ENCODE data around the gene JDP2.

JDP2 gene

GRCh38 chr14:75409316-75410205 is 18.3 kb upstream of the JDP2 start:
- in situ Hi-C loops (cut with HindIII; ENCODE audit: low sequenced_read_pairs), result no loop called here

DNA sequence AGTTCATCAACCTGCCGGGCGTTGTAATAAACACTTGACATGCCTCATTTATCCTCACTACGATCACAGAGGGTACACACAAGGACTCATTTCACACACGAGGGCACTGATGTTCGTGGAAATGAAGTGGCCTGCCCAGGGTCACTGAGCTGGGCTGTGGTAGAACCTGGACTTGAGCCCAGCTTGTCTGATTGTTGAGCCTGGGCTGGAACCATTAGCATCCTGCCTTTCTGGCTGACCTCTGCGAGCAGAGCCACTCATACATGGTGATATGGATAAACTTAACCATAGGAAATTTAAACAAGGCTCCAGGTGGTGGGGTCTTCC is 16.6 kb upstream of the JDP2 start:
- in situ Hi-C loops (cut with HindIII; ENCODE audit: low sequenced_read_pairs), result no loop called here

GRCh38 chr14:75413013-75413412 is 14.8 kb upstream of the JDP2 start:
- in situ Hi-C loops (cut with HindIII; ENCODE audit: low sequenced_read_pairs), result no loop called here

- in situ Hi-C loops (cut with HindIII; ENCODE audit: low sequenced_read_pairs), result no loop called here
These were observed 10.1 kb upstream of the JDP2 start for GRCh38 chr14:75417674-75418073.

GRCh38 chr14:75418850-75419768 is 8.7 kb upstream of the JDP2 start:
- in situ Hi-C loops (cut with HindIII; ENCODE audit: low sequenced_read_pairs), result no loop called here

DNA sequence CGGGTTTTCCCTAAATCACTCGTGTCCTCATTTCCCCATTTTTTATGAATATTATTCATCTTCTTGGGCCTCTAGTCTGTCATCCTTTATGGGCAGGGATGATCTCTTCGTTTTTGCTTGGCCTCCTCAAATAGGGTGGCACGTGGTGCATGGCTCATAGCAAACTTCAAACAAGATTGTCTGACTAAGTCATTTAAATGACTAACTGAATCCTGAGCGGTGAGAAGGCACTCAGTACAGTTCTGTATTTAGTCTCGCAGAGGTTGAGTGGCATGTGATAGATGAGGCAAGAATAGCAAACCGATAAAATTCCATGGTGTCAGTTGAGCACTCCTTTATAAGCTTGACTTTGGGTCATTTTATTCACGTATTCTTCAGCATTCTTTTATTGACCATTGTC is 5.7 kb upstream of the JDP2 start:
- in situ Hi-C loops (cut with HindIII; ENCODE audit: low sequenced_read_pairs), result no loop called here

GRCh38 chr14:75424496-75424895 is 3.3 kb upstream of the JDP2 start:
- in situ Hi-C loops (cut with HindIII; ENCODE audit: low sequenced_read_pairs), result no loop called here

DNA sequence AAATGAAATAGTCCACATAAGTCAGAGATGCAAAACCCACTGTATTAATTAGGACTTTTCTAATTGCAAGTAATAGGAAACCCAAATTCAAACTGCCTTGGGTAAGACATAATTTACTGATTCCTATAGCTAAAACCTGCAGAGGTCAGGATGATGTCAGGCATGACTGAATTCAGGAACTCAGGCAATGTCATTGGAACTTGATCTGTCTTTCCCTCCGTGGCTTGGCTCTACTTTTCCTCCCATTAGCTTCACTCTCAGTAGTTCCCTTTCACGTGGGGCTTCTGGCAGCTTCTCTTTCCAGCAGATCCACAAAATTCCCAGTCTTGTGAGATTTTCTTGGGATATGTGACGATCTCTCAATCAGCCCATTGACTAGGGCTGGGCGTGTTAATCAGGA is 2.4 kb upstream of the JDP2 start:
- in situ Hi-C loops (cut with HindIII; ENCODE audit: low sequenced_read_pairs), result no loop called here

- in situ Hi-C loops (cut with HindIII; ENCODE audit: low sequenced_read_pairs), result no loop called here
These were observed 1.3 kb upstream of the JDP2 start for GRCh38 chr14:75426332-75427125.

DNA sequence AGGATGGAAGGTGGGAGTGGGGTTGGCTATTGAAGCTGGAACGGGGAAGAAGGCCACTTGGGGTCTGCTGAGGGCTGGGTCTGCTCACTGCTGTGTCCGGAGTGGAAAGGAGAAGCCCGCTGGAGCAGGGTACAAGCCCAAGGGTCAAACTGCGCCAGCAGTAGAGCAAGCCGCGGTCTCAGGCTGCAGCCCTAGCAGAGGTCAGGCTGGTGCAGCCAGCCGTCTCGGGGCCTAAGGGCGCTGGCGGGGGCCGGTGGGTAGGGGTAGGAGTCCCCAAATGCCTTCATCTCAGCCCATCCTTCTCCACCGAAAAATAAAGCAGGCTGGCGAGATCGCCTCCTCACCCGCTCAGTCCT is 718 bp upstream of the JDP2 start:
- in situ Hi-C loops (cut with HindIII; ENCODE audit: low sequenced_read_pairs), result no loop called here

DNA sequence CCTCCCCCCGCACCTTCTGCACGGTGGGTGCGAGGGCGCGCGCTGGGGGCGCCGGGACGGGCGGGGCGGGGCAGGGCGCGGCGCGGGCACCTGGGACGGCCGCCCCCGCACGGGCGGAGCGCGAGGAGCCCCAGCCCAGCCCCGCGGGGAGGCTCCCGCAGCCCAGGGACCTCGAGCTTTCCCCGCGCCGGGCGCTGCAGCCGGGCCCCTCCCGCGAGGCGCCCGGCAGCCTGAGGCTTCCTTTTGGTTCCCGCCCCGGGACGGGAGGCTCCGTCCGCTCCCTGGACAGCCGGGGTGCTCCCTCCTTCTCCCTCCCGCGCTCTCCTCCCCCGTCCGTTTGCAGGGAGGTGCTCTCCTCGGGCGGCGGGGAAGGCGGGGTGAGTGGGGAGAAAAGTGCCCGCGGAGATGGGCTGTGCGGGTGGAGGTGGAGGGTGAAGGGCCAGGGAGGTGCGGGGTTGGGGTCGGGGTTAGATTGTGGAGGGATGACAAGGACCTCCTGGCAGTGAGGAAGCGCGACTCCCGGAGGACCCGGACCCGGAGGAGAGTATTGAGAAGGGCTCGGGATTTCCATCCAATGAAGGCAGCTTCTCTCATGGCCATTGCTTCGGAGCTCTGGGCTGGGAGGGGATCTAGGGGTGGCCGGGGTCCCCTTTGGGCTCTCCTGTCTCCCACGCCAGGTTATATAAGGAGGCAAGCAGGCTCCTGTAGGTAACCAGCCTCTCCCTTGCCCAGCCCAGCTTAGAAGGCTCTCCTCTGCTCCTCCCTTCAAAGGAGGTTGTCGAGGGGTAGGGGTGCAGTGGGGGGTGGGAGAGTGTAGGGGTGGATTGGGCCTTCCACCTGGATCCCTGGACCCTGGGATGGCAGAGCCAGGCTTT is 645 bp downstream of the JDP2 start:
- in situ Hi-C loops (cut with HindIII; ENCODE audit: low sequenced_read_pairs), result no loop called here

- in situ Hi-C loops (cut with HindIII; ENCODE audit: low sequenced_read_pairs), result no loop called here
These were observed 1.7 kb downstream of the JDP2 start for GRCh38 chr14:75429562-75429961.

GRCh38 chr14:75430116-75430515 is 2.3 kb downstream of the JDP2 start:
- in situ Hi-C loops (cut with HindIII; ENCODE audit: low sequenced_read_pairs), result loop anchor here (5.0 kb wide), 1 partner anchor 33 kb away; no protein-coding TSS in a partner anchor

DNA sequence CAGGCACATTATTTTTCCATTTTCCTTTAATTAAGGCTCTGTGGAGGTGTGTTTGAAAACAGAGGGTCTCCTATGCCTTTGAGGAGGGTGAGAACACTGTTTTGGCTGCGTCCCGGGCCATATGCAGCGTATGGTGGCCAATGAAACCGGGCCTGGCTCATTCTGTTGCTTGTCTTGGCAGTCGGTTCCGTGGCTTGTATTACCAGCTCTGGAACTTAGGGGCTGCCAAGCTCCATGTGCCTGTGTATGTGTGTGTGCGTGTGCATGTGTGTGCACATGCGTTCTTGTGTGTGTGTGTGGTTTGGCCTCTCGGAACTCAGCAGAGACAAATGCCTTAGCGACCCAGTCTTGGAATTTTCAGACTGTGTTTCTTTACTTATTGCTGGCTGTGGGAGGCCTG is 2.7 kb downstream of the JDP2 start:
- in situ Hi-C loops (cut with HindIII; ENCODE audit: low sequenced_read_pairs), result loop anchor here (5.0 kb wide), 1 partner anchor 33 kb away; no protein-coding TSS in a partner anchor

- in situ Hi-C loops (cut with HindIII; ENCODE audit: low sequenced_read_pairs), result loop anchor here (5.0 kb wide), 1 partner anchor 34 kb away; no protein-coding TSS in a partner anchor
These were observed 3.2 kb downstream of the JDP2 start for GRCh38 chr14:75430976-75431375.

GRCh38 chr14:75431827-75432226 is 4.0 kb downstream of the JDP2 start:
- in situ Hi-C loops (cut with HindIII; ENCODE audit: low sequenced_read_pairs), result loop anchor here (5.0 kb wide), 1 partner anchor 35 kb away; no protein-coding TSS in a partner anchor

DNA sequence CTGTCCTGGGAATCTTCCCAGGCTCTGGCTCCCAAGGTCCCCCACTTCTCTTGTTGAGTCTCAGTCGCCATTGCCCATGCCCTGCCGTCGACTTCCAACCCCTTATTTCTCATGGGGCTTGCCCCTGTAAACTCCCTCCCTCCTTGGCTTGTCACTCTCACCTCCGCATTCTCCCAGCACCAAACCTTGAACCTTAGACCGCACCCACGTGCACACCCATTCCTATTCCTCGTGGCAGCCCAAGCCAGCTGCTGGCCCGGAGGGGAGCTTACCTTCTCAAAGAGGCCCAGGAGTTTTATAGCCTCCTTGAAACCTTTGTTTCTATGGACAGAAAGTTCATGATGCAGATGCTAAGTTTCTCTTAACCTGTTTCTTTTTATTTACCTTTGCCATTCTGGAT is 4.6 kb downstream of the JDP2 start:
- in situ Hi-C loops (cut with HindIII; ENCODE audit: low sequenced_read_pairs), result loop anchor here (5.0 kb wide), 1 partner anchor 35 kb away; no protein-coding TSS in a partner anchor

- in situ Hi-C loops (cut with HindIII; ENCODE audit: low sequenced_read_pairs), result loop anchor here (5.0 kb wide), 1 partner anchor 36 kb away; no protein-coding TSS in a partner anchor
These were observed 5.8 kb downstream of the JDP2 start for GRCh38 chr14:75433631-75434071.

DNA sequence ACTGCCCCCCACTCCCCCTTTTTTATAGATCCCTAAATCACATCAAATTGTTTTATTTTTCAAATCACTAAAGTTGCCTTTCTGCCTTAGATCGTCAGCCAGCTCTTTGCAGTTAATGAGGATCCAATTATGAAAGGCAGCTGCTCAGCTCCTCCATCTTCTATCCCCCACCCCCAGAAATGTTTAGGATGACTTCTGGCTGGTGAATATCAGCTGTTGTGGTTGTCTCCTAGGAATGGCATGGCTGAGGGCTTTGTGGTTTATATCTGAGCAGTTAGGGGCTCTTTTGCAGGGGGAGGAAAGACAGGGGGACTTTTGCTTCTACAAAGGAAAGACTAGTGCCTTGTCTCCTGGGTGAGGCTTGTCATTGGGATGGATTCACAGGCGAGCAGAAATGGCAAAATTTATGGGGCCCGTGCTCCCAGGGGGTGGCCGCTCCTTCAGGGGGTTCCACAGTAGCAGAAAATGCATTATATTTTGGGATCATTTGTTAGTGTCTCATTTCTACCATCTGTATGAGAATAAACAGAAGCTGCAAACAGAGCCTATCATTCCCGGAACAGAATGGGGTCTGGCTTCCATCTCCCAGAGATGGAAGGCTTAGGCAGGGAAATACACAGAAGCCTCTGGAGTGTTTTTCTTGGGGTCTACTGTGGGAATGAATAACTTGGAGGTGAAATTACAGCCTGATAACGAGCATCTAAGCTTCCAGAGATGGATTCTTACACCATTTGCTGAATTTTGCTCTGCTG is 6.5 kb downstream of the JDP2 start:
- in situ Hi-C loops (cut with HindIII; ENCODE audit: low sequenced_read_pairs), result loop anchor here (5.0 kb wide), 1 partner anchor 37 kb away; no protein-coding TSS in a partner anchor

All from endothelial cell of hepatic sinusoid (primary cell).